ENCODE data around the gene C12orf56.
"Not testable (repeated sequence)": the region's sequence is repeated elsewhere in the genome, so short reads cannot be mapped to it uniquely, and the experiment has no call there.

Gene C12orf56

DNA sequence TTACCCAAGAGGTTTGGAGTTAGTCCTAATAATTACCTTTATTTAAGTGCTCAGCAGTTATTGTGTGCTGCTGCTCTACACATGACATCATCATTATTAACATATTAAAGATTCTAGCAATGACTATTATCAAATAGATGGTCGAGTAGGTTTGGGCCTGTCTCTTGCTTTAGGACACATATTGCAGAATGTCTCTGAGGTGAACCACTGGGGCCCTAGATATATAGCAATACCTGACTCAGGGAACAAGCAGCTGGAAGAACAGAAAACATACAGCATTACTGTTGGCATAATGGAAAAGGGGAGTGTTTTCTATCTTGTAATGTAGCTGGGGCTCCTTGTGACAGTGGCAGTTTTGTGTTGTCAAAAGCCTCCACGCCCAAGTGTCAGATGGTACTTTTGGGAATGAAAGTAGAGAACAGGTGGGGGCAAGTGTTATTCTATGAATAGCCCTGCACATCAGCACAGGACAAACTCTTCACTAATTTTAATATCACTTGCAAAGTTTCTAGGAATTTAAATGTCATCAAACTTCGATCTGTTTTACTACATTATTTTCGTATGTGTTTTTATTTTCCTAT lies 54.6 kb downstream of the C12orf56 start:
- H3K36me3 Mint-ChIP-seq = no peaks in the 10 kb centered on the region
- DNase-seq (ENCODE audit: low spot score in 2 of 2) = no peak
- ATAC-seq = no peak
- no peaks in the 10 kb centered on the region for H3K9me3 Mint-ChIP-seq
- no peak overlapping the region for H3K4me3 Mint-ChIP-seq
- H3K27ac Mint-ChIP-seq = no peak overlapping the region
- H3K4me1 Mint-ChIP-seq = no peaks in the 10 kb centered on the region

DNA sequence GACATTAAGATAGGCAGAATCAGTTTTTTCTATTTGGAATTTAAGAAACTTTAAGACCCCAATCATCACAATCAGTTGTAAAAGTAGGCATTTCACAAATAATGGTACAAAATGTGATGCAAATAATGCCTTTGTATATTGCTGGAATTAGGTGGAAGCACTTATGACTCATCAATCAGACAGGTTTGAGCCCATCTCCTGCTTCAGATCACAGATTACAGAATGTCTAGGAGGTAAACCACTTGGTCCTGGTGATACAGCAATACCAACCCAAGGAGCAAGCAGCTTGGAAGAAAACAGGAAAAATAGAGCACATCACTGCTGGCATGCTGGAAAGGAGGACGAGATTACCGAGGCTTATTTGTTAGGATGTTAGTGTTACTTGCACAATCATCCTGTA lies 57.6 kb downstream of the C12orf56 start:
- Mint-ChIP-seq H3K27ac (no peak overlapping the region), H3K9me3 (no peaks in the 10 kb centered on the region), H3K36me3 (no peaks in the 10 kb centered on the region), H3K4me1 (no peaks in the 10 kb centered on the region), H3K4me3 (no peak overlapping the region)
- no peak for DNase-seq (ENCODE audit: low spot score in 2 of 2)
- ATAC-seq = no peak

DNA sequence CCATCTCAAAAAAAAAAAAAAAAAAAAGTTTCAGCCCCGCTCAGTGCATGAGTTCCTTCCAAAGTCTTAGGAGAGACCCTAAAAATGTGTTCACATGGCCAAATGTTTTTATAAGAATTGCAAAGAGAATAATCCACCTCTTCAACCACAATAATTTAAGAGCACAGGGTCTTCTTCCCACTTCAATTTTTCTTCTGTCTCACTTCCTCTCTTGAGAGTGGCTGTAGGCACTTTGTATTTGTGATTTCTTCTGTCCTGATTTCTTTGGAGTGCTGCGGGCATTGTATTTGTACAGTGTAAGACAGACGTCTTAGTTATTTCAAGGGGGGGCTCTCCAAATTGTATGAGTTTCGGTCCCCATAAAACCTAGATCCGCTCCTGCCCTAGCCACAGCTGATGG lies 58.3 kb downstream of the C12orf56 start:
- Mint-ChIP-seq H3K9me3 (no peaks in the 10 kb centered on the region), H3K36me3 (no peaks in the 10 kb centered on the region), H3K4me1 (no peaks in the 10 kb centered on the region), H3K27ac (no peak overlapping the region), H3K4me3 (no peak overlapping the region)
- DNase-seq (ENCODE audit: low spot score in 2 of 2) (no peak), ATAC-seq (no peak)

DNA sequence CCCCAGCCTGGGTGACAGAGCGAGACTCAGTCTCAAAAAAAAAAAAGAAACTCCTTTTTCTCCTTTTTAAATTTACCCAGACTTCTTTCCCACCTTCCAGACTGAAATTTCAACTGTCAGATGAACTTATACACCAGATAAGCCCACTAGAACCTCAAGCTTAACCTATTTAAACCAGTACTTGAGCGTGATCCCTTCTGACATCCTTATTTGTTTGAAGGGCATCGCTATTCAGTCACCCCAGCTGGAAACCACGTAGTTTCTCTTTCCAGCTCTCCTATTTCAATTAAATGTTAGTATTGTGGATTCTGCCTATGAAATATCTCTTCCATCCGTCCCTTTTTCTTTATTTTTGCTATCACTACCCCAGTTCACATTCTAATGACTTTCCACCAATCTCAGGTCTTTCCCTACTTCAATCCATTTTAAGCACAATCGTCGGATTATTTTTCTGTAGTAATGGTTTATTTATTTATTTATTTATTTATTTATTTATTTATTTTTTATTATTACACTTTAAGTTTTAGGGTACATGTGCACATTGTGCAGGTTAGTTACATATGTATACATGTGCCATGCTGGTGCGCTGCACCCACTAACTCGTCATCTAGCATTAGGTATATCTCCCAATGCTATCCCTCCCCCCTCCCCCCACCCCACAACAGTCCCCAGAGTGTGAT lies 61.4 kb downstream of the C12orf56 start:
- ATAC-seq; H3K9me3 Mint-ChIP-seq; H3K4me1 Mint-ChIP-seq; H3K36me3 Mint-ChIP-seq; H3K4me3 Mint-ChIP-seq; DNase-seq (ENCODE audit: low spot score in 2 of 2); H3K27ac Mint-ChIP-seq: not testable (repeated sequence)

DNA sequence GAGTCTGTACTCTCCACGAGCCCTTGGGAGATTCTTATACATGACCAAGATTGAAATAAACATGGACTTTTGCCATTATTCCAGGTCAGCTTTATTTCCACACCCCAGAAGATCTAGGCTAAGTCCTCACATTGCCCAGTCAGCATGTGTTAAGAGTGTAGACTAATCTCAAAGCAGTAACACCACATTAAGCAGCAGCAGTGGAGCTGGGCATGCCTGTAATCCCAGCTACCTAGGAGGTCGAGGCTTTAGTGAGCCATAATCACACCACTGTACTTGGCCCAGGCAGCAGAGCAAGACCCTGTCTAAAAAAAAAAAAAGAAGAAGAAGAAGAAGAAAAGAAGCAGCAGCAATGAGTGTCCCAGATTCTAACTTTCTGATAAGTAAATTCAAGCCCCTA lies 65.5 kb downstream of the C12orf56 start:
- no peak for DNase-seq (ENCODE audit: low spot score in 2 of 2)
- Mint-ChIP-seq H3K36me3 (no peaks in the 10 kb centered on the region), H3K9me3 (no peaks in the 10 kb centered on the region), H3K4me3 (no peak overlapping the region), H3K27ac (no peak overlapping the region), H3K4me1 (no peaks in the 10 kb centered on the region)
- no peak for ATAC-seq

DNA sequence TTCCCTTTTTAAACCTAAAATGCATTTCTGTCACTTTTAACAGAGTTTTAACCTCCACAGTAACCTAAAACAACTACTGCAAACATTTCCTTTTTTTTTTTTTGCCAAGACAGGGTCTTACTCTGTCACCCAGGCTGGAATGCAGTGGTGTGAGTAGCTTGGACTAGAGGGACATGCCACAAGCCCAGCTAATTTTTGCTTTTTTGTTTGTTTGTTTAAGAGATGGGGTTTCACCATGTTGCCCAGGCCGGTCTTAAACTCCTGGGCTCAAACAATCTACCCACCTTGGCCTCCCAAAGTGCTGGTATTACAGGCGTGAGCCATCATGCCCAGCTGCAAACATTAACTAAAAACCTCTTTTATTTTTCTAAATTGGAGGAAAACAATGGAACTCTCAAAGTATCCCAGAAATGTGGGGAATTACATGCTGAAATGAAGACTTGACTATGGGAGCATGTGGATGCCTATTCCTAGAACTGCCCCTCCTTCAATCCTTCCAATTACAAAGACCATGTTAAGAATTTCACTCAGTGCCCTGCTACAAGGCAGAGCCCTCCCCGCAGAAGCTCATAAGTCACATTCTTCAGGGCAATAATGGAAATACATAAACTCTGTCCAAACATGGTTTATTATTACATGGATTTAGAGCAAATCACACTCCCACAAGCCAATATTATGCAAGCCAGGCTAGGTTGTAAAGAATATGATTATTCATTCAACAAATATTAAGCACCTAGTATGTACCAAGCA lies 66.9 kb downstream of the C12orf56 start:
- H3K9me3 Mint-ChIP-seq = no peaks in the 10 kb centered on the region
- DNase-seq (ENCODE audit: low spot score in 2 of 2) = no peak
- no peaks in the 10 kb centered on the region for H3K4me1 Mint-ChIP-seq
- no peak for ATAC-seq
- no peaks in the 10 kb centered on the region for H3K36me3 Mint-ChIP-seq
- H3K4me3 Mint-ChIP-seq = no peak overlapping the region
- H3K27ac Mint-ChIP-seq = no peak overlapping the region

DNA sequence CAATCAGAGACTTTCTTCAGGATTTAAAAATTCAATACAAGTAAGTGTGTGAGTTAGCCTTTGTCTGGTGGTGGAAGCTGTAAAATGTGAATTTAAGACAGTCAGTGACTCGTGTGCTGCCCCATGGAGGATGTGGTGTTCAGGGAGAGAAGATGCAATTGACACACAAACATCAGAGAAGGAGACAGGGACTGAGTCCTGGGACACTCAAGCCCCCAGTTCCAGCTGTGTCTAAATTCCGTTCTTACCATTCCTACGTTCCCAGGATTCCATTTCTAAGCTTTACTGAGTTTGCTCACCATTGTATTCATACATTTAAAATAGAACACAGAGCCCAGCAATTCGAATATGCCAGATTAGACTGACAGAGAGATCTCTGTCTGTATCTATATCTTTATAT lies 67.6 kb downstream of the C12orf56 start:
- Mint-ChIP-seq H3K27ac (no peak overlapping the region), H3K36me3 (no peaks in the 10 kb centered on the region), H3K4me1 (no peaks in the 10 kb centered on the region)

DNA sequence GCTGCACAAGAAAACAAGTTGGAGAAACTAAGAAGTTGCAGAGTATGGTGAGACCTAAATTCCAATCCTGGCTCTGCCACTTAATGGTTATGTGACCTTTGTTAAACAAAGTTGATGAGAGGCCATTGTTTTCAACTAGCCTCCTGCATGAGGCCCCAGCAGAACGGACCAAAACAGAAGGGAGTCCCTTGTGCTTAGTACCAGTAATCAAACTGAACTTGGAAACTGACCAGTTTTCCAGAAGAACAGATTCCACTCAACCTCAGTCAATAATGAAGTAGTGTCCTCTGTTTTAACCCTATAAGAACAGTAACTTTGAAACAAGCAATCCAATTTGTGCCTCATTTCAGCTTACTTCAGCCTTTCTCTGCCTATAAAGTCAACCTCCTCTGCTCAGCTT lies 69.9 kb downstream of the C12orf56 start:
- H3K27ac Mint-ChIP-seq = no peak overlapping the region
- no peaks in the 10 kb centered on the region for H3K4me1 Mint-ChIP-seq
- DNase-seq (ENCODE audit: low spot score in 2 of 2) = no peak
- no peaks in the 10 kb centered on the region for H3K36me3 Mint-ChIP-seq
- no peaks in the 10 kb centered on the region for H3K9me3 Mint-ChIP-seq
- no peak for ATAC-seq
- no peak overlapping the region for H3K4me3 Mint-ChIP-seq

More for the DNA sequence above, 67.6 kb downstream of the C12orf56 start:
- H3K9me3 Mint-ChIP-seq = no peaks in the 10 kb centered on the region
- no peak overlapping the region for H3K4me3 Mint-ChIP-seq
- DNase-seq (ENCODE audit: low spot score in 2 of 2) (no peak), ATAC-seq (no peak)

DNA sequence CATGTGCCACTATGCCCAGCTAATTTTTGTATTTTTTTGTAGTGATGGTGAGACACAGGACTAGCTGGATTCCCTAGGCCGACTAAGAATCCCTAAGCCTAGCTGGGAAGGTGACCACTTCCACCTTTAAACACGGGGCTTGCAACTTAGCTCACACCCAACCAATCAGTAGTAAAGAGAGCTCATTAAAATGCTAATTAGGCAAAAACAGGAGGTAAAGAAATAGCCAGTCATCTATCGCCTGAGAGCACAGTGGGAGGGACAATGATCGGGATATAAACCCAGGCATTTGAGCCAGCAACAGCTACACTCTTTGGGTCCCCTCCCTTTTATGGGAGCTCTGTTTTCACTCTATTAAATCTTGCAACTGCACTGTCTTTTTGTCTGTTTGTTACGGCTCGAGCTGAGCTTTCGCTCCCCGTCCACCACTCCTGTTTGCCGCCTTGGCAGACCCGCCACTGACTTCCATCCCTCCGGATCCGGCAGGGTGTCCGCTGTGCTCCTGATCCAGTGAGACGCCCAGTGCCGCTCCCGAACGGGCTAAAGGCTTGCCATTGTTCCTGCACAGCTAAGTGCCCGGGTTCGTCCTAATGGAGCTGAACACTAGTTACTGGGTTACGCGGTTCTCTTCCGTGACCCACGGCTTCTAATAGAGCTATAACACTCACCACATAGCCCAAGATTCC lies 70.9 kb downstream of the C12orf56 start:
- not testable (repeated sequence) for ATAC-seq; H3K4me1 Mint-ChIP-seq; H3K36me3 Mint-ChIP-seq; DNase-seq (ENCODE audit: low spot score in 2 of 2); H3K9me3 Mint-ChIP-seq; H3K27ac Mint-ChIP-seq; H3K4me3 Mint-ChIP-seq

DNA sequence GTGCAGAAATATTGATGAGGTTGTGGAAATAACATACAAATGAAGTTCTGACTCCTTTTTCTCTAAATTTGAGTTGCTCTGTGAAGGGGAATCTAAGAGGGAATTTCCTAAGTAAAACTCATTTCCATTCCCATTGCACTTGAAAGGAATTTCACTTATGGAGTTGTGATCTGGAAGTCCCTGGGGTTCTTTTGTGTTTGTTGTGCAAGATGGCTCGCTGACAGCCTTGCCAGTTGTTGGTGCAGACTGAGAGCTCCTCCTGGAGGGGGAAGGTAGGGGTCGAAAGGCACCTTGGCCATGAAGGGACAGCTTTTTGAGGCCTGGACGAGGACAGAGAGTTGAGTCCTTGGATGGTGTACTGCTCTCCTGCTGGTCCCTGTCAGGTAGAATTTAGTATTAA lies 72.0 kb downstream of the C12orf56 start:
- ATAC-seq (no peak), DNase-seq (ENCODE audit: low spot score in 2 of 2) (no peak)
- H3K4me1 Mint-ChIP-seq = no peaks in the 10 kb centered on the region
- H3K4me3 Mint-ChIP-seq = no peak overlapping the region
- no peaks in the 10 kb centered on the region for H3K9me3 Mint-ChIP-seq
- no peaks in the 10 kb centered on the region for H3K36me3 Mint-ChIP-seq
- H3K27ac Mint-ChIP-seq = no peak overlapping the region

DNA sequence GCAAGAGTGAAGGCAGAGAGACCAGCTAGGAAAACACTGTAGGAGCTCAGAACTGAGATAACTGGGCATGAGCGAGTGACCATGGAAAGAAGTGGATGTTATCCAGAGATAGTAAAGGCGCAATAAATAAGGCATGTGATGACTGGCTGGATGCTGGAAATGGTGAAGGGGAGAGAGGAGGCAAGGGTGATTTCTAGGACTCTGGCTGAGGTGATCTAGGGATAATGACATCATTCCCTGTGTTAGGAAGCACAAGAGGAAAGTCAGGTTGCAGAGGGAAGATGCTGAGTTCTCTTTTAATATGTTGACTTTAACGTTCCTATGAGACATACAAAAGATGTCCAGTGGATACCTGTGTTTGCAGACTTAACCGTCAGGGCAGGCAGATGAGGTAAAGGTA lies 78.7 kb downstream of the C12orf56 start:
- Mint-ChIP-seq H3K9me3 (no peaks in the 10 kb centered on the region), H3K27ac (no peak overlapping the region), H3K4me1 (no peaks in the 10 kb centered on the region), H3K36me3 (no peaks in the 10 kb centered on the region), H3K4me3 (no peak overlapping the region)
- DNase-seq (ENCODE audit: low spot score in 2 of 2) (no peak), ATAC-seq (no peak)

DNA sequence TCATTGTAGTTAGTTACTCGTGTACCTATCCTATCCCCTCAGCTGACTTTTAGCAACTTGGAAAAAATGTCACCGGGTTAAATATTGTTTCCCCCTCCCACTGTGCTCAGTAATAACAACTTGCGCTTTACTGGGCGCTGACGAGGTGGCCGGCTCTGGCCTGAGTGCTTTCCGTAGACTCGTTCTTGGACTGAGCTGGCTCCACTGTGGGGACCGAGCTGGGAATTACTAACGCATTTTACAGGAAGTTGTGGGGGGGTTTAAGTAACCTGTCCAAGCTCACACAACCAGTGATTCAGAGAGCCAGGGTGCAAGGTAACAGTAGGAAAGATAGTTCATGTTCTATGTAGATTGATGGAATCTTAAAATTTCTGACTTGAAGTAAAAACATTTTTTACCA lies 86.0 kb downstream of the C12orf56 start:
- ATAC-seq (no peak), DNase-seq (ENCODE audit: low spot score in 2 of 2) (no peak)
- no peak overlapping the region for H3K27ac Mint-ChIP-seq
- H3K9me3 Mint-ChIP-seq = no peaks in the 10 kb centered on the region
- no peak overlapping the region for H3K4me3 Mint-ChIP-seq
- H3K4me1 Mint-ChIP-seq = no peaks in the 10 kb centered on the region
- no peaks in the 10 kb centered on the region for H3K36me3 Mint-ChIP-seq

DNA sequence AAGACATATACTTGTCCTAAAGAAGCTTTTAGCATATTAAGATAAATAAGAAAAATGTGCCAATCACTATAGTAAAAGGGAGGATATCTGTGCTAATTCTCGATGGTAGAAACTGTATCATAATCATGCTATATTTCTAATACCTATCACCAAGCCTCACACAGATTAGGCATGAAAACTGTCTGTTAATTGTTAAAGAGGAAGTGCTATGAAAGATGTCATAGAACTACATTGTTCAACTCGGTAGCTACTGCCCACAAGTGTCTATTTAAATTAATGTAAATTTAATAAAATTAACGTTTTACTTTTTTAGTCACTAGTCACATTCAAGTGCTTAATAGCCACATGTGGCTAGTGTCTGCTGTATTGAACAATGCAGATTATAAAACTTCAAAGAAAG lies 90.9 kb downstream of the C12orf56 start:
- H3K4me1 Mint-ChIP-seq = no peaks in the 10 kb centered on the region
- no peak for ATAC-seq

DNA sequence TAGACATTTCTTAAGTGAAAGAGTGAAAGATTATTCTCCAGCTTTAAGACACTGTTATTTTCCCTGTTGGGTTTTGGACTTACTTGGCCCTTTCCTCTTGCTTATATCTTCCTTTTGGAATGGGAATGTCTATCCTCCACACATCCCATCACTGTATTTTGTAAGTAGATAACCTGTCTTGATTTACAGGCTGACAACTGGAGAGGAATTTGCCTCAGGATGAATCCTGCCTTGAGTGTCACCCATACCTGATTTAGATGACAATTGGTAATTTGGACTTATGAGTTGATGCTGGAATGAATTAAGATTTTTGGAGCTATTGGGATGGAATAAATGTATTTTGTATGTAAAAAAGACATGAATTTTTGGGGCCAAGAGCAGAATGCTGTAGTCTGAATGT lies 94.3 kb downstream of the C12orf56 start:
- DNase-seq (ENCODE audit: low spot score in 2 of 2) (no peak), ATAC-seq (no peak)
- no peaks in the 10 kb centered on the region for H3K36me3 Mint-ChIP-seq
- no peak overlapping the region for H3K27ac Mint-ChIP-seq
- H3K9me3 Mint-ChIP-seq = no peaks in the 10 kb centered on the region
- H3K4me3 Mint-ChIP-seq = no peak overlapping the region
- H3K4me1 Mint-ChIP-seq = no peaks in the 10 kb centered on the region

More for the DNA sequence above, 90.9 kb downstream of the C12orf56 start:
- Mint-ChIP-seq H3K27ac (no peak overlapping the region), H3K9me3 (no peaks in the 10 kb centered on the region), H3K36me3 (no peaks in the 10 kb centered on the region), H3K4me3 (no peak overlapping the region)
- no peak for DNase-seq (ENCODE audit: low spot score in 2 of 2)

DNA sequence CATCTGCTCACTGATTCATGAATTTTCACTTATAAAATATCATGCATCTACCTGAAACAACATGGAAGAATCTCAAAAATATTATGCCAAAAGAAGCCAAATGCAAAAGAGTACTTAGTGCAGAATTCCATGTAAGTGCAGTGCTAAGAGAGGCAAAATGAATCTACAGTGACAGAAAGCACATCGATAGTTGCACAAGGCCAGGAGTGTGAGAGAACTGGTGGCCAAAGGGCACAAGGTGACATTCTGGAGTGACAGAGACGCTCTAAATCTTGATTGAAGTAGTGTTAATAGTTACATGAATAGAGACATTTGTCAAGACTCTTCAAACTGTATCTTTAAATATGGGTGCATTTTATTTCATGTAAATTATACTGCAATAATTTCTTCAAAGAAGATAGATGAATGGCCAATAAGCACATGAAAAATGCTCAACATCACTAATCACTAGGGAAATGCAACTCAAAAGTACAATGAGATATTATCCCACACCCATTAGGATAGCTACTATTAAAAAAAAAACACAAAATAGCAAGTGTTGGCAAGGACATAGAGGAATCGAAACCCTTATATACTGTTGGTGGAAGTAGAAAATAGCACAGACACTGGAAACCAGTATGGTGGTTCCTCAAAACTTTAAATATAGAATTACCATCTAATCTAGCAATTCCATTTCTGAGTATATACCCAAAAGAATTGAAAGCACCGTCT lies 96.7 kb downstream of the C12orf56 start:
- DNase-seq (ENCODE audit: low spot score in 2 of 2) (no peak), ATAC-seq (no peak)
- H3K9me3 Mint-ChIP-seq = no peaks in the 10 kb centered on the region
- H3K27ac Mint-ChIP-seq = no peak overlapping the region
- no peaks in the 10 kb centered on the region for H3K4me1 Mint-ChIP-seq
- no peaks in the 10 kb centered on the region for H3K36me3 Mint-ChIP-seq
- no peak overlapping the region for H3K4me3 Mint-ChIP-seq

All from stimulated activated effector memory CD8-positive, alpha-beta T cell treated with anti-CD3 and anti-CD28 coated beads, Interleukin-12 subunit alpha, Interleukin-12 subunit beta, amount 100 ng/mL, for 72 hours (primary cell).